T1000 (cell line): Measurements from ENCODE around the gene GALT.

Experiments
- DNase-seq: peaks from one replicate; lab custom pipeline; 2025; ENCODE audit warnings: mixed read lengths; lab: John Stamatoyannopoulos, UW

Gene GALT

DNA sequence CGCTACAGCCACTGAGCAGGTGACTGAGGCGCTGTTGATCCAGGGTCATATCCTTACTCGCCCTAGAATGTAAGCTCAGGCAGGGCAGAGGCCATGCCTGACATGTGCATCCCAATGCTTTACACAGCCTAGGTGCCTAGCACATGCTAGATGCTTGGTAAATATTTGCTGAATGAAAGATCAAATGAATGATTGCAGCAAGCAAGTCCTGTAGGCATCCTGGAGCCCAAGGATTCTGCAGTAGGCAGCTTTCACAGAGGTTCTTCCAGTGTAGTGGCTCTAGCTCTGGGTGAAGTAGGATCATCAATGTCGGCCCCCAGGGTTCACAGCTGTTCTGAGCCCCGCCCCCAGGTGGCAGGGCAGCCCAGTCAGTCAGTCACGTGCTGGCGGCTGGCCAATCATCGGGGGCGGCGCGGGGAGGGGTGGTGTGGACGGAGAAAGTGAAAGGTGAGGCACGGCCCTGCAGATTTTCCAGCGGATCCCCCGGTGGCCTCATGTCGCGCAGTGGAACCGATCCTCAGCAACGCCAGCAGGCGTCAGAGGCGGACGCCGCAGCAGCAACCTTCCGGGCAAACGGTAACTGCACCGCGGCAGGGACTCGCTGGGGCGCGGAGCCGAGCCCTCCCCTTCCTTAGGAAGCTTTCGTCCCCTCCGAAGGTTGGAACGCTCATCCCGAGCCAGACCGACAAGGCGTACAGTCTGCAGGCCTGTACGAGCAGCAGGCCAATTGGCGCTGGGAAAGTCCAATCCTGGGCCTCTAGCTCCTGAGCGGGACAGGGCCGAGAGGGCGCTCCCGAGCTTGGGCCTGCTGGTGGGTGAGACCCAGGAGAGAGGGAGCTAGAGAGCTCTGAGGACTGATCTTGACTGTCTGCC lies at the start of gene GALT:
Gene GALT, plus strand, starts transcription at position 465 of the 873 bp plus-strand sequence. Its CDS starts 30 bp downstream, at position 495.
- DNase-seq = peak; percentile 77

DNA sequence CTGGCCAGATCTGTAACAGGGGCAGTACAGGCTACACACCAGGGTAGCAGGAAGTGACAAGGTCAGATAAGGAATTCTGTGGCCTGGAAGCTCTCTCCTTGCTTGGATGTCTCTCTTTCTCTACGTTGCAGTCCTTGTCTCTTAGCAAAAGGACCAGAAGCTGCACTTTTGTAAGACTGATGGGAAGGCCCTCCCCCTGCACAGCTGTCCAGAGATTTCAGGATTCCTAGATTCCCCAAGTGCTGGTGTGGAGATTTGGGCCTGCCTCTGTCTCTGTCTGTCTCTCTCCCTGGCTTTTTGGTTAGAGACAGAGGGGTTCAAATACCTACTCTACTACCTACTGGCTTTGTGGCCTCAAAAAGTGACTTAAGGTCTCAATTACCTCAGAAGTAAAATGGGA lies 46.9 kb upstream of the GALT start:
- no peak for DNase-seq

DNA sequence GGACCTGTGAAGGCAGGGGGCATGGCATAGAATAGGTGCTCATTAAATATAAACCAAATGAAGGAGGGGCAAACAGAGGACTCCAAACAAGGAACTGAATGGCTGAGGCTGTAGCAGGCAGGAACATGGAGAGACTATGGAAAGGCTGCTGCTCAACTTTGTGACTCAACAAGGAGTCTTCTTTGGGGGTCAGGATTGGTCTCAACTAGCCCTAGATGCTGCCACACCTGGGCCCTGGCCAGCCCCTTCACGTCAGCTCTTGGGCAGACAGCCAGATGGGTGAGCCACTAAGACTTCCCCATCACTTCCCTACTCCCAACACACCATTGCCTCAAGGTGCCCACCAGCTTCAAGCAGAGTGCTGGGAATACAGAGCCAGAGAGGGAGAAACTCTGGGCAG lies 45.6 kb upstream of the GALT start:
- DNase-seq = no peak

DNA sequence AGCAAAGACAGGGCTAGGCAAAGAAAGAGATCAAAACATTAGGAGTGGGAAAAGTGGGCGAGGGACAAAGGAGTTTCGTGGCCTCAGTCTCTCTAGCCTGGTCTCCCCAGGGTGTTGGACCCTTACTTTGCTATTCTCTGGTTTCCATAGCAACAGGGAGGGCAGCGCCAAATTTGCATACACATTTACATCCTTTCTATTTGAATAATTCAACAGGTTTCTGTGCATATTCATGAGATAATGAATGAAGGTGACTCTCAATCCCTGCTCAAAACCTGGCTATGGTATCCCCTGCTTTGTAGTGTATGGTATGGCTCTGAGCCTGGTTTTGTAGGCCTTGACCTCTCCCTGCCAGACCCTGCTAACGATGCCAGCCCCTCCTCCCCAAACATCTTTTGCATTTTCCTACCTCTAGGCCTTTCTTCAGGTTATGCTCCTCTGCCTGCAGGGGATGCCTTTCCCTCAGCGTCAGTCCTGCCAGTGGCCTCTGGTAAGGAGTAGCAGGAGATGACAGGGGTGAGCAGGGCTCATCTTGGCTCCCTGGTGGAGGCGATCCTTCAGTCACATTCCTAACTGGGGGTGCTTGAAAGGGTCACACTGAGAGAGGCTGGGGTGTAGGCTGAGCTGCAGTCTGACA lies 44.4 kb upstream of the GALT start:
- DNase-seq = no peak

DNA sequence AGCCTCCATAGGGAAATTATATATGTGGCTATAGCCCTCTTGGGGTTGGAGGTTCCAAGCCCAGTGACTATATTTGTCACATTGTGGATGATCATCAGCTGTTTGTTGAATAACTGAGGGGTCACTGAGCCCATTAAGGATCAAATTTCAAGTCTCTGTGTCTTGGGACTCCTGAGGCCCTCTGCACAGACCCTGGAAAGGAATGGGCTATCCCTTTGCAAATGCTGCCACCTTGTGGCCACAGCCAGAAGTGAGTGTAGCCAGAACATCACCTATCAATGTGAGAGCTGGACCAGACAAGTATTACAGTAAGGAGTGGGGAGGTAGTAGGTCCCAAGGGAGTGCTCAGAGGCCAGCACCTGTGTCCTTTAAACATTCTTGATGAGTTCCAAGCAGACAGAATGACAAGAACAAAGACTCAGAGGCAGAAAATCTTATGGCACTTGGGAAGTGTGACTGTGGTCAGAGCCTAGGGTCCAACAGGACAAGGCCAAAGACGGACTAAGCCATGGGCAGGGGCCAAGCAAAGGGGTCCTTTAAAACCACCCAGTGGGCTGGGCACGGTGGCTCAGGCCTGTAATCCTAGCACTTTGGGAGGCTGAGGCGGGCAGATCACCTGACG lies 42.8 kb upstream of the GALT start:
- peak; percentile 18 for DNase-seq

DNA sequence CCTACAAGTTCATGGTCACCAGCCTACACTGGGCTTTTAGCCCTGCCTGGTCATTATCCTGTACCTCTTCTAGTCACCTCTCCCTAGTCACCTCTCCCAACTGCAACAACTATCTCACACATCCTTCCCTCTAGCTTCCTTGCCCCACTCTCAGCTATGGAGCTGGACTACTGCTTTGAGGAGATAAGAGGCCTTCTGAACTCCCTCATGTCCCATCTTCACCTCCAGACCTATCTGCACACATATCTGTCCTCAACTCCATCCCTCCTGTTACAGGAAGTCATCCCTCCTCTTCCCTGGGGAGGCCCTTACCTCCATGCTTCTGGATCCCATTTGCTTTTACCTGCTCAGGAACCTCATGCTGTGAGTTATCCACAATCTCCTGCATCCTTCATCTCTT lies 40.3 kb upstream of the GALT start:
- no peak for DNase-seq

DNA sequence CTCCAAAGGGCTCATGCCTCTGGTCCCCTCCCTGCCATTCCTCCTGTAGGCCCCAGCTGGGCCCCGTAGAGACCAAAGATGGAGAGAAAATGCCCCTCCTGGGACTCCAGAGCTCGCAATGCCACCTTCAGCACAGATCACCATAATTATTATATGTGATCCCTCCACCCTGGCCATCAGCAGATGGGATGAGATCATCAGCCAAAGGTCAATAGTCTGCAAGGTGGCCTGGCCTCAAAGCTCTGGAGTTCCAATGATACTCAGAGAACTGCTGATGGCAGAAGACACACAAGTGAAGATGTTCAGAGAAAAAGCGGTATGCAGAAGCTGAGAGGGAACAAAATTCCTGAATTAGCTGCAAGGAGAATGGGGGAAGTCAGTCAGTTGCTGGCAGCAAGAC lies 39.6 kb upstream of the GALT start:
- no peak for DNase-seq

DNA sequence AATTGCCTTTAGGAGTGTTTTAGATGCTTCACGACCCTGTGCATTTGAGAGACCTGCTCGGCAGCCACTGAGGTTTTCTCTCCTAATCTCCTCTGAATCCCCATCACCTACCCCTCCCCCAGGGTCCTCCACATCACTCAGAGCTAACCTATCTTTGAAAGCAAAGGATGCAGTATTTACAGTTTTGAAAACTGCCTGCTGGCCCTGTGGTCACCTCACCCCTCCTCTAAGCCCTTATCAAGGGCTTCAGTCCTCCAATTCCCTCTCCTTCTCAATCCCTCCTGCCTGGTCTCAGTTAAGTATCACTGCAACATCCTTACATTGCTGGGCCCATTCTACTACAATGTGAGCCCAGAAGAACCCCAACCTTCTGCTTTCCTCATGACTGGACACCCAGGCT lies 39.1 kb upstream of the GALT start:
- DNase-seq = no peak

DNA sequence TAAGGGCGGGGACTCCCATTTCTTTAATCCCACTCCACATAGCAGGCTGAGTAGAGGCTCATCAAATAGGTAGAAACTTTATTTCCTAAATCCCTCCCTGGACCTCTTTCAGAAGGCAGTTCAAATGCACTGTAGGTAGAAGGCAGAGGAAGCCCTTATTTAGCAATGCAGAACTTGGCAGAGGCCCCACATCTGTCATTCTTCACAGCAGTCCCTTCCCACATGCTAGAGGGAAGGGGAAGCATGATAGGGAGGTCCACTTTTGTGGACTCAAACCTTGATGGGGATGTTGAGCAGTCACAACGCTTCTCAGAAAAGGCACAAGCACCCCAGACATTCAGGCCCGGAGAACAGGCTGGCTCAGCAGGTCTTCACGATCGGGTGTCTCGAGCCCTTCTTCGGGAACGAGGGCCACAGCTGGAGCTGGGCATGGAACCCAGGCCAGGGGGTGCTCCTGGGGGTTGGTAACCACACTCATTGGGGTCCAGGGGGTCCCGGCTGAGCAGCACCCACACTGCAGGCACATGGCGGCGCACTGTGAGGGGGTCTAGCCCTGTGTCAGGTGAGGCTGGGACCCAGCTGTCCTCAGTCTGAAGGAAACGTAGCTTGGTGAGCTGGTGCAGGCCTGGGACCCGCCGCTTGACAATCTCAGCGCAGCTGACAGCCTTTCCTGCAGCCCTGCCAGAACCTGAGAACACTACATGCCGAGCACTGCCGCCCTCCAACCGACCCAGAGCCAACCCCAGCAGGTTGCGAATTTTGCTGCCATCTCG lies 35.9 kb upstream of the GALT start:
- DNase-seq = no peak

DNA sequence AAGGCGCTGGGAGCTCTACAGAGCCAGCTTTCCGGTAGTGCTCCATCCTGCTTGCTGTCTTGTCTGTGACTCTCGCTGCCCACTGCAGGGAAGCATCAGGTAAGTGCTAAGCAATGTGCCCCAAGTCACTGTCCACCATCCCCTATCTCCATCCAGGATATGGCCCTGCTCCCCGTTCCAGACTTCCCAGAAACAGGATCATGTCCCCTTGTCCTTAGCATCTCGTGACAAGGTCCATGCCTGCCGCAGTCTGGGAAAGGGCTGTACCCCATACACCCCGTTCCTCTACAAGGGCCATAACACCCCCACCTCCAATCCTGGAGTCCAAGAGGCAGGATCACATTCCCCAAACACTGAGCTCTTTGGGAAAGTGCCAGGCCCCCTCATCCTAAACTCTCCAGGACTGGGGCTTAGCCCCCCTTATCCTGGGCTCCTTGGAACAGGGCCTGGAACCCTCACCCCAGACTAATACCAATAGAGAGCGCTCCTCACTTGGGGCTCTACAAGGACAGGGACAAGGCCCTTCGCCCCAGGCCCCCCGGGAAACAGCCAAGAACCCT lies 35.1 kb upstream of the GALT start:
- no peak for DNase-seq

DNA sequence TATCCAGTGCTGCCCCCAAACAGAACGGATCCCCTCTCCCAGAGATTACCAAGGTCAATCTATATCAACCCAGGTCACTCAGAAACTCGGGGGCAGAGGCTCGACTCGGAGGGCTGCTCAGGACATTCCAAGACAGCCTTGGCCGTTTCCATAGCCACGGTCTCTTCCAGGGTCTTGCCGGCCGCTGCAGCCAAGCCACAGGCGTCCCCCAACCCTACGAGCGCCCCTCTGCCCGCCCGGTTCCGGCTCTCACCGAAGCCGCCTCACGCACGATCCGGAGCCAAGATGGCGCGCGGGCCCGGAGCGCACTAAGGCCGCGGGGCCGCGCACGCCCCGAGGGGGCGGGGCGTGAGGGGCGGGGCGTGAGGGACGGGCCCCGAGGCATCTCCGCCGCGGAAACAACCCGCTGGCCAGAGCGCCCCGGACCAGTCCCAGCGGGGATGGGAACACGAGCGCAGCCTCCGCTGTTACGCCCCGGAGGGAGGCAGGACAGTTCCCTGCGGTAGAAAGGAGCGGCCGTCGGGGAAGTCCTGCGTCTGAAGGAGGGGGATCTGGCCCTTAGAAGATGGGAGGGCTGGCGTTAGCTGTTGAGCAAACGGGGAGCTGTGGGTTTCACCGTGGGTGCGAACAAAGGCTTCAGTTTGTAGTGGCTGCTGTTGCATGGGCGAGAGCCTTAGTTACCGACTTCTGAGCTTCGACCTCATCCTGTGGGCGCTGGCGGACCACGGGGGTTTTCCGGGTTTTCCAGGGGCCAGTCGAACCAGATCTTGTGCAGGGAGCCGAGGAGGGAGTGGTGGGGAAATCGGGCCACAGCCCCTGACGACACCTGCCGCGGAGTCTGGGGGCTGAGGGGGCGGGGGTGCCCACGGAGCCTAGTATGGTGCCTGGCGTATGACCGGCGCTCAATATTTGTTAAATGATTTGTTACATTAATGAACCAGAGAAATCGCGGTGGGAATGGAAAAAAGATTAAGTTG lies 34.4 kb upstream of the GALT start, which contains the start of gene RPP25L:
Gene RPP25L, minus strand, starts transcription at position 287 of the 977 bp plus-strand sequence. CDS start 801 bp downstream, outside the sequence.
- DNase-seq = peak; percentile 56

DNA sequence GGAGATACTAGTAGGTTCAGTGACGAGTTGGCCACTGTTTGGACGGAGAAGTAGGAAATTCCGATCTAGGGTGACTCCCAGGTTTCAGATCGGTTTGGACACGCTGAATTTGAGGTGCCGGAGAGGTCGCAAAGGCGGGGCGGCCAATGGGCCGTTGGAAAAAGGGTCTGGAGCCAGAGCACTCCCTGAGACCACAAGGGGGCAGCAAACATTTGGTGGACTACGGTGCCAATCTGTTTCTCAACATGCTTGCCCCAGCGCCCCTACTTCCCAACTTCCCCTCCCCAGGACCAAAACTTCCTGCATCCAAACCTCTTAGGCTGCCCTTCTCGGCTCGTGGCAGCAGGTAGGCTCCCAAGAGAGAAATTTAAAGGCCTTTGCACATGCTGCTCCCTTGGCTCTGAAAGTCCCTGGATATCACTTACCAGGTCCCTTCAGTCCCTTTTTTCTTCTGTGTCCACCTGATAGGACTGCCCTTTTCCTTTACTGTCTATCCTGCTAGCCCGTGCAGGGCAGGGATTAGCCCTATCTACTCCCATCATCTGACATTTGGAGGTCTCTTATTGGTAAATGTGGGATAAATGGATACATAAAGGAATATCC lies 33.6 kb upstream of the GALT start:
- DNase-seq = peak; percentile 40

DNA sequence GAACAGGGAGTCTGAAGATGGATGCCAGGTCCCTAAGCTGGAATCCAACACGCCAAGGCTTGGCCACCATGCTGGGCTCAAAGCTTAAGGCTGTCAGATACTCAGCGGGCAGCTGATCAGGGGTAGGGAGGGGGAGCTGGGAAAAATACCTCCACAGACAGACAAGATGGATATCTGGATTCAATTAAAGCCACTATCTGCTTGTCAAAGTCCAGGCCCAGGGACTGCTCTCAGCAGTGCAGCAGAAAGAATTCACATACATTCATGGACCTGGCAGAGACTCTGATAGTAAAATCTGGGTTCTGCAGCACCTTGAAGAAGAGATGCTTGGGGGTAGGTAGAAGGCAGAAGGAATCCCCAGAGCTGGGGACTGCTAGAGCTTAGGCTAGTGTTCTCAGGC lies 31.3 kb upstream of the GALT start:
- DNase-seq = no peak

DNA sequence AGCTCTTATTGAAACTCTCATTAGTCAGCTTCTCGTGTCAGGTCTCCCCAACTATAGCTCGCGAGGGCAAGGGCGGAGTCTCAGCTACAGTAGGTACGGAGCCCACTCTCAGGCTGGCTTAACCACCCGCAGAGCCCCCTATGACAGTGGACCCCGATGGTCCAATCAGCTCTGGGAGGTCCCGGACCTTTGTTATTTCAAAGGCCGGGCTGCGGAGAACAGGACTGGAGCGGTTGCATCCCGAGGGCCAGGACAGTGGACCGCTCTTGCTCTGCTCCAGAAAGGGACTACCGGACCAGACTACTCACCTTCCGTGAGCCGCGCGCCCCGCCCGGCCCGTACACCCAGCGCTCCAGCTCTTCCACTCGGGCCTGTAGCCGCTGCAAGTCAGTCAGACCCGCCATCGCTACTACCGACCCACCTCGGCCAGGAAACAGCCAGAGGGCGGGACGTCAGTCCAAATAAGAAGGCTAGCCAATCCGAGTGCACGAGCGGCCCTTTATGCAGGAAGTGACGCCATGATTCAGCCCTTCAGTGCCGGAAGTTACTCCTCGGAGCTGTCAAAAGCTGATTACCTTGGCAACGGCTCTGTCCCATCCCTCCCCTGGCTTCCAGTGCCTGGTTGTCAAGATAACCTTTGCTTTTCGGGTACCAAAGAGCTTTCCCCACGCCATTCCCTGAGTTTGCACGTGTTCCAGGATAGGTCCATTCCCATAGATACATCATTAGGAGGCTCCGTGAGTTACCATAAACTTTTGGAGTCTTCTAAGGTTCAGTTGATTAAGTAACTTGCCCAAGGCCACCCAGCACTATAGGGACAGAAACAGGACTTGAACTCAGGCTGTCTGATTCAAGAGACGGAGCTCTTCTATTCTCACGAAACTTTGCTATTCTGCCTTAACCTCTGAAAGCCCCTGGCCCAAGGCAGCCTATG lies 26.1 kb upstream of the GALT start, which contains the start of gene DCTN3:
Gene DCTN3, minus strand, starts transcription at position 435 of the 934 bp plus-strand sequence. Its CDS starts 31 bp downstream, at position 404.
- peak; percentile 54 for DNase-seq

DNA sequence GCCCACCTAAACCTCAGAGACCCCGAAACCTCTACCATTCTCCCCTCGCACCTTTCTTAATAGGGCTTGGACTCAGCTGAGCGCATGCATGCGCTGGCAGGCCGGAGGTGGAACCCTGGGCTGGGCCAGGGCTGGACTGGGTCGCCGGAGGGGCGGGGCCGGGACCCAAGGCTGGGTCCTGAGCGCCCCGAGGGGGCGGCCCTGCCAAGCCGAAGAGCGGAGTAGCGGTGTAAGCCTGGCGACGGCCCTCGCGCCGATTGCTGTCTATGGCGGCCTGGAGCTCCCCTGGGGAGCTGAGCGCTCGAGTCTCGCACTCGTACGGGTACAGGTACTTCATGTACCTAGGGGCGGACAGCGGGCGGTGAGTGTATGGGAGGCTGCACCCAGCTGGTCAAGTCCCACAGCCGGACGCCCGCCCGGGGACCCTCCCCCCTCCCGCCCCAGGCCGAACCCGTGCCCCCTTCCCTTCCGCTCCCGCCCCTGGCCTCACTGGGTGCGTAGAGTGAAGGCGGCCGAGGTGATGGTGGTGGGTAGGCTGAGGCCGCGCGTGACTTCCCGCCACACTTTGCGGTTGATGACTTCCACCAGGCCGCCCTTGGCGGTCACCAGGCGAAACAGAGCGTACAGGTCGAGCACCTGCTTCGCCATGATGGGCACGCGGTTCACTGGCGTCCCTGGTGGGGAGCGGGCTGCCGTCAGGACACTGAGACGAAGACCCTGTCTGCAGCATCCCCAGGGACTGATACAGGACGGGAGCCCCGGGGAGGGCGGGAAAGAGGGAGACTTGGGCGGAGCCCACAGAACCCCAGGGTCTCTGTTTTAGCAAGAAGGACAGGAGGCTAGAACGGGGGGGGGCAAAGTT lies 22.9 kb upstream of the GALT start:
- no peak for DNase-seq

DNA sequence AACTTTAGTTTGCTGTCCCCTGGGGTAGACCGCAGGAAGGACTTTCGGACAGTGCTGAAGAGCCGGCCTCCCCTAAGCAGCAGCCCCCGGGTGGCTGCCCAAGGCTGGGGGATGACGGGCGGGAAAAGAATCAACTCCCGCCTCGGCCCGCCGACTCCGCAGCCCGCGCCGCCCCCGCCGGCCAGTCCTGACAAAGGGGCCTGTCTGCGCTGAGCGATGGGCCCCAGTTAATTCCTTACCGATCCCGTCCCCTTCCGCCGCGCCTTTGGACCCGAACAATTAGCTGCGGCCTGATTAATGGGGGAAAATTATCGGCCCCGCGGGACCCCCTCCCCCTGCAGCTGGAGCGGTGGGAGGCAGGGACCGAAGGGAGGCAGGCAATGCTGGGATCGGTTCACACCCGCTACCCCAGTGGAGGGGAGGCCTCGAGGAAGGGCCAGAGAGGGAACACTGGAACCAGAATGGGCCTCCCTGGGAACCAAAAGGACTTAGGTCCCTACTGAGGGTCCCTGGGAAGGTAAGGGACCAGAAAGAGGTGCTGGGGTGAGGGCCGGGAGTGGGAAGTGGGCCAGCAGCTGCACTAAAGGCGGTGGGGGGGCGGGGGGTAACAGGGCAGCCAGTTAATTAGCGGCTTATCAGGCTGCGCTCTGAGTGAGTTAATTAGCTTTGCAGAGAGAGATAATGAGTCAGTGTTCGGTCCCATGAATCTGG lies 21.8 kb upstream of the GALT start:
- DNase-seq = no peak

DNA sequence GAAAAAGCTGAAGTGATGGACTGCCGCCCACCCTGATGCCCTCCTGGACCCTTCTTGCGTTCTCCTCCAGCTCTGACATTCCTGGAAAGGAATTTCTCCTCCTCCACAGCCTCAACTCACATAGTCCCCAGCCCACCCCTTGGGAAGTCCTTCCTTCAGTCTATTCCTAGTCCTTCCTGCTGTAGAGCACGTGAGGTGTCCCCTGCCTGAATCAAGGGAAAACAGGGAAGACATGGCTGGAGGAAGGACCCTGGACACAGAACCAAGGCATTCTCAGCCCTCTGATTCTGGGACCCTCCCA lies 21.3 kb upstream of the GALT start:
- no peak for DNase-seq
